Measurements from ENCODE around the gene PLCG2. TPM values are rescaled to one million over a fixed set of nuclear protein-coding genes. Genes with fewer than 3 reads are reported as not detected.
A peak's percentile ranks its signal among the peaks of the same experiment; 100 is the strongest.

Gene PLCG2
- total RNA-seq, 2 experiments from 2014 or later = 196 to 485 TPM

DNA sequence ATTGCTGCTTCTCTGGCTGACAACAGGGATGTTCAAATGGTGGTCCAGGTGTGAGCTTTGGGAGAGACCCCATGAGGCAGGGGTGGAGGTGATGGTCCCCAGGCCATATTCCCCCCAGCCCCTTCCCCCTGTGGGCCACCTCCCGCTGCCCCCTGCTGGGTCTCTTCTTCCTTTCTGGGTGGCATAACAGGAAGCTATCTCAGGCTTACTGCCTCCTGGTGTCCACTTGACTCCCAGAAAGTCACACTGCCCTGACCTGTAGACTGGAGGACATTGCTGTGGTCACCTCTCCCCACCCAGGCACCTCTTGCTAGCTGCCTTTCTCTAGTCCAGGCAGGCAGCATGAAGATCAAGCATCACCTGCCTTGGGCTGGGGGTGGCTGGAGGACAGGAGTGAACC is 46.4 kb upstream of the PLCG2 start:
- no peak for TF ChIP-seq EZH2phosphoT487 (IDR thresholded peaks at IDR 0.05; ENCODE audit: borderline replicate concordance, low read depth, low read length)
- TF ChIP-seq, protein P1, sequence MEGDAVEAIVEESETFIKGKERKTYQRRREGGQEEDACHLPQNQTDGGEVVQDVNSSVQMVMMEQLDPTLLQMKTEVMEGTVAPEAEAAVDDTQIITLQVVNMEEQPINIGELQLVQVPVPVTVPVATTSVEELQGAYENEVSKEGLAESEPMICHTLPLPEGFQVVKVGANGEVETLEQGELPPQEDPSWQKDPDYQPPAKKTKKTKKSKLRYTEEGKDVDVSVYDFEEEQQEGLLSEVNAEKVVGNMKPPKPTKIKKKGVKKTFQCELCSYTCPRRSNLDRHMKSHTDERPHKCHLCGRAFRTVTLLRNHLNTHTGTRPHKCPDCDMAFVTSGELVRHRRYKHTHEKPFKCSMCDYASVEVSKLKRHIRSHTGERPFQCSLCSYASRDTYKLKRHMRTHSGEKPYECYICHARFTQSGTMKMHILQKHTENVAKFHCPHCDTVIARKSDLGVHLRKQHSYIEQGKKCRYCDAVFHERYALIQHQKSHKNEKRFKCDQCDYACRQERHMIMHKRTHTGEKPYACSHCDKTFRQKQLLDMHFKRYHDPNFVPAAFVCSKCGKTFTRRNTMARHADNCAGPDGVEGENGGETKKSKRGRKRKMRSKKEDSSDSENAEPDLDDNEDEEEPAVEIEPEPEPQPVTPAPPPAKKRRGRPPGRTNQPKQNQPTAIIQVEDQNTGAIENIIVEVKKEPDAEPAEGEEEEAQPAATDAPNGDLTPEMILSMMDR (conservative IDR thresholded peaks at IDR 0.05; ENCODE audit: low read length) = peak; percentile 44; the same call in 1 of the 2 replicates
- BruUV-seq (replicated peaks) = no TSS peak
- H3K4me1 ChIP-seq (ENCODE audit: insufficient read depth, low read length, poor library complexity, severe bottlenecking) = peaks cover 43% of the 10 kb centered on the region
- ChIA-PET CTCF (ENCODE audit: unreplicated experiment) (no interaction called here), POLR2A (interaction anchor here (0.9 kb wide), 1 partner anchor 9 kb away, joined by 3 read pairs; no protein-coding TSS in a partner anchor)
- H4K20me1 ChIP-seq (ENCODE audit: insufficient read depth, low read length) = no peaks in the 10 kb centered on the region
- no peak overlapping the region for H2AFZ ChIP-seq (ENCODE audit: low read length)
- H3K4me2 ChIP-seq (ENCODE audit: low read length) = no peak overlapping the region
- DNase-seq (ENCODE audit: low spot score) = no peak
- no peaks in the 10 kb centered on the region for H3K9me3 ChIP-seq (ENCODE audit: low read length)
- no peak overlapping the region for H3K27ac ChIP-seq (ENCODE audit: low read depth, low read length, poor library complexity, severe bottlenecking)
- H3K36me3 ChIP-seq (ENCODE audit: insufficient read depth, low read length) = no peaks in the 10 kb centered on the region
- no peak overlapping the region for H3K4me3 ChIP-seq (ENCODE audit: low read depth, low read length, poor library complexity, severe bottlenecking)
- H3K9me2 ChIP-seq (ENCODE audit: insufficient read depth, low read length) = no peaks in the 10 kb centered on the region
- H3K79me2 ChIP-seq (ENCODE audit: insufficient read depth, low read depth, low read length) = no peaks in the 10 kb centered on the region
- intact Hi-C loops (cut with micrococcal nuclease; ENCODE audit: unreplicated experiment) = loop anchor here (10.0 kb wide), 1 partner anchor 728 kb away; the partner anchor contains the start of genes CENPN and CMC2

DNA sequence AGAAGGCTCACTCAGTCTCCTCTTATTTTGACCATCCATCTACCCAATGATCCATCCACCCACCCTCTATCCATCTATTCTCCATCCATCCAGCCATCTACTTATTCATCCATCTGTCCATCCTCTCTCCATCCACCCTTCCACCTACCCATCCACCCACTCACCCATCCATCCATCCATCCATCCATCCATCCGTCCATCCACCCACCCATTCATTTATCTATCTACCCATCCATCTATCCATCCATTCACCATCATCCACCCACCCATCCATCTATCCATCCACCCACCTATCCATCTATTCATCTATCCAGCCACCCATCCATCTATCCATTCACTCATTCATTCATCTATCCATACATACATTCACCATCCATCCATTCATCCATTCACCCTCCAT is 45.8 kb upstream of the PLCG2 start:
- Histone ChIP-seq H3K9me2 (ENCODE audit: insufficient read depth, low read length) (no peaks in the 10 kb centered on the region), H3K4me2 (ENCODE audit: low read length) (no peak overlapping the region), H3K9me3 (ENCODE audit: low read length) (no peaks in the 10 kb centered on the region), H2AFZ (ENCODE audit: low read length) (no peak overlapping the region), H3K27ac (ENCODE audit: low read depth, low read length, poor library complexity, severe bottlenecking) (no peak overlapping the region), H3K4me3 (ENCODE audit: low read depth, low read length, poor library complexity, severe bottlenecking) (no peak overlapping the region), H3K4me1 (ENCODE audit: insufficient read depth, low read length, poor library complexity, severe bottlenecking) (peaks cover 43% of the 10 kb centered on the region), H3K36me3 (ENCODE audit: insufficient read depth, low read length) (no peaks in the 10 kb centered on the region), H4K20me1 (ENCODE audit: insufficient read depth, low read length) (no peaks in the 10 kb centered on the region), H3K79me2 (ENCODE audit: insufficient read depth, low read depth, low read length) (no peaks in the 10 kb centered on the region)
- POLR2A ChIA-PET = interaction anchor here (0.6 kb wide), 2 partner anchors 18 to 145 kb away, joined by 3 read pairs; no protein-coding TSS in a partner anchor
- BruUV-seq (replicated peaks) = no TSS peak
- CTCF ChIA-PET (ENCODE audit: unreplicated experiment) = no interaction called here
- intact Hi-C loops (cut with micrococcal nuclease; ENCODE audit: unreplicated experiment) = loop anchor here (10.0 kb wide), 1 partner anchor 728 kb away; the partner anchor contains the start of genes CENPN and CMC2
- DNase-seq (ENCODE audit: low spot score) = no peak
- TF ChIP-seq EZH2phosphoT487 (IDR thresholded peaks at IDR 0.05; ENCODE audit: borderline replicate concordance, low read depth, low read length) = no peak
- TF ChIP-seq, protein P1 (conservative IDR thresholded peaks at IDR 0.05; ENCODE audit: low read length) = no peak

Measured in OCI-LY7 (cell line).